Left colon (tissue), 2 donors: ENCODE results near the gene GEMIN4. TPM values are rescaled to one million over a fixed set of nuclear protein-coding genes. Genes with fewer than 3 reads are reported as not detected.
"Not testable (repeated sequence)": the region's sequence is repeated elsewhere in the genome, so short reads cannot be mapped to it uniquely, and the experiment has no call there.

Experiments
- ATAC-seq: fragments of 200-7000 bp; cut with Tn5 transposase; one replicate; pipeline ENCODE4 v1.9.1; 2020; ENCODE audit warnings: mild to moderate bottlenecking, moderate library complexity
- DNase-seq, 2 donors: peaks; one replicate each; pipeline ENCODE4 v3.0.0-alpha.2; 2020
- intact Hi-C, 2 donors: fragments of 100-400 bp; cut with DNase I in 1 of 2; cut with micrococcal nuclease in 1 of 2; formaldehyde crosslinking; loops; one replicate each; pipeline versions ENCODE4 v1.11.2 to v1.14.0; 2022; cut with DNase I, micrococcal nuclease
- total RNA-seq, 2 donors: library from RNA; stranded (reverse); fragmentation: NEBNext Ultra II Directional; extraction: Animal tissue kit (Norgen Biotek cat#: 25700); gene quantifications; one replicate each; pipeline ENCODE4 v1.2.1, GENCODE V29; 2021
- donor health status: DM: no; HTN: no; CAD: no.
- donor health status: DM: yes; HTN: yes; CAD: no.

The GEMIN4 gene
- total RNA-seq, 2 donors from 2014 or later: 12.4 to 15.2 TPM

- DNase-seq, ATAC-seq: not testable (repeated sequence)
- intact Hi-C loops: loop anchor here in 1 of 2 donors (10.0 kb wide), 1 partner anchor 419 kb away; no protein-coding TSS in a partner anchor
Measured at GRCh38 chr17:785901-786300, 33.8 kb upstream of the GEMIN4 start.

GRCh38 chr17:784143-784542, 32.1 kb upstream of the GEMIN4 start:
- intact Hi-C loops: loop anchor here in 1 of 2 donors (10.0 kb wide), 1 partner anchor 421 kb away; no protein-coding TSS in a partner anchor
- ATAC-seq (no peak), DNase-seq (no peak)

- DNase-seq: peak; percentile 85 to 95
- peak; percentile 96 for ATAC-seq
- intact Hi-C loops: loop anchor here in 1 of 2 donors (10.0 kb wide), 1 partner anchor 423 kb away; no protein-coding TSS in a partner anchor
Measured at GRCh38 chr17:781805-782731, 30.0 kb upstream of the GEMIN4 start, which contains the start of the genes GLOD4 and MRM3. TSS of gene GLOD4 (minus strand) at chr17:782280. CDS start at chr17:782255, 25 bp downstream. TSS of gene MRM3 (plus strand) at chr17:782353. CDS start at chr17:782379, 26 bp downstream.

- intact Hi-C loops: no loop called here
- DNase-seq: no peak
- ATAC-seq: no peak
Measured at GRCh38 chr17:778096-778495, 26.0 kb upstream of the GEMIN4 start.

- intact Hi-C loops: no loop called here
- DNase-seq: no peak
- ATAC-seq: no peak
Measured at GRCh38 chr17:774313-774584, 22.2 kb upstream of the GEMIN4 start.

- intact Hi-C loops: no loop called here
- ATAC-seq (no peak), DNase-seq (no peak)
Measured at GRCh38 chr17:773467-774312, 21.6 kb upstream of the GEMIN4 start.

GRCh38 chr17:773016-773415, 21.0 kb upstream of the GEMIN4 start:
- no peak for ATAC-seq
- DNase-seq: no peak
- intact Hi-C loops: no loop called here

- no peak for DNase-seq
- intact Hi-C loops: no loop called here
- ATAC-seq: no peak
Measured at GRCh38 chr17:767076-767475, 15.0 kb upstream of the GEMIN4 start.

GRCh38 chr17:760371-760770, 8.3 kb upstream of the GEMIN4 start:
- intact Hi-C loops: no loop called here
- no peak for DNase-seq
- no peak for ATAC-seq

GRCh38 chr17:759964-760363, 7.9 kb upstream of the GEMIN4 start:
- intact Hi-C loops: no loop called here
- no peak for DNase-seq
- ATAC-seq: no peak

- ATAC-seq, intact Hi-C loops, DNase-seq: not testable (repeated sequence)
Measured at GRCh38 chr17:756010-756567, 4.0 kb upstream of the GEMIN4 start.

GRCh38 chr17:755319-755961, 3.4 kb upstream of the GEMIN4 start:
- ATAC-seq, intact Hi-C loops, DNase-seq: not testable (repeated sequence)

- intact Hi-C loops: no loop called here
- ATAC-seq (no peak), DNase-seq (no peak)
Measured at GRCh38 chr17:753418-753817, 1.4 kb upstream of the GEMIN4 start.

- DNase-seq (peak; percentile 66 to 76), ATAC-seq (peak; percentile 59)
- intact Hi-C loops: no loop called here
Measured at GRCh38 chr17:752620-753219, 656 bp upstream of the GEMIN4 start.

- intact Hi-C loops: no loop called here
- DNase-seq (peak; percentile 39 to 52), ATAC-seq (peak; percentile 39)
Measured at GRCh38 chr17:751269-752001, 629 bp downstream of the GEMIN4 start.

GRCh38 chr17:750431-751037, 1.5 kb downstream of the GEMIN4 start:
- intact Hi-C loops: no loop called here
- no peak for ATAC-seq
- no peak for DNase-seq

GRCh38 chr17:749359-749758, 2.7 kb downstream of the GEMIN4 start:
- DNase-seq, ATAC-seq, intact Hi-C loops: not testable (repeated sequence)
